Liver (tissue), 9 donors: ENCODE results near the gene ASIC2. TPM values are rescaled to one million over a fixed set of nuclear protein-coding genes. Genes with fewer than 3 reads are reported as not detected.
"Not testable (repeated sequence)": the region's sequence is repeated elsewhere in the genome, so short reads cannot be mapped to it uniquely, and the experiment has no call there.

ENCODE experiments used
- DNase-seq: peaks from one replicate; pipeline ENCODE4 v3.0.0-alpha.2; 2017; ENCODE audit warnings: low spot score
- H3K27ac ChIP-seq, 2 donors: one replicate each; pipeline ENCODE4 v1.7.0; 2013; ENCODE audit warnings: inconsistent platforms in 2 of 2, low read length in 2 of 2, control low read depth in 1 of 2, low read depth in 1 of 2, mild to moderate bottlenecking in 1 of 2
- H3K27me3 ChIP-seq, 4 donors: one replicate each; pipeline versions ENCODE4 v1.6.1 to v1.7.0; 2013; ENCODE audit warnings: low read length in 3 of 4, inconsistent platforms in 1 of 4, mild to moderate bottlenecking in 1 of 4, moderate library complexity in 1 of 4; ENCODE audit not compliant: control insufficient read depth in 4 of 4, insufficient read depth in 4 of 4
- H3K36me3 ChIP-seq, 4 donors: one replicate each; pipeline versions ENCODE4 v1.6.1 to v1.7.0; 2013; ENCODE audit warnings: low read length in 3 of 4, mild to moderate bottlenecking in 3 of 4, low read depth in 1 of 4, moderate library complexity in 1 of 4; ENCODE audit not compliant: control insufficient read depth in 4 of 4, insufficient read depth in 3 of 4
- H3K4me1 ChIP-seq, 4 donors: one replicate each; pipeline versions ENCODE4 v1.6.1 to v1.7.0; 2013; ENCODE audit warnings: low read length in 3 of 4, mild to moderate bottlenecking in 3 of 4, moderate library complexity in 1 of 4; ENCODE audit not compliant: control insufficient read depth in 4 of 4, insufficient read depth in 4 of 4
- H3K4me3 ChIP-seq, 3 donors: one replicate each; pipeline versions ENCODE4 v1.6.1 to v1.7.0; 2013; ENCODE audit warnings: low read length in 3 of 3, control low read depth in 1 of 3, low read depth in 1 of 3, mild to moderate bottlenecking in 1 of 3
- H3K9ac ChIP-seq, 2 donors: one replicate each; pipeline ENCODE4 v1.7.0; 2013; ENCODE audit warnings: low read length in 2 of 2, mild to moderate bottlenecking in 2 of 2, moderate library complexity in 2 of 2, control low read depth in 1 of 2, low read depth in 1 of 2
- H3K9me3 ChIP-seq, 4 donors: one replicate each; pipeline versions ENCODE4 v1.6.1 to v1.7.0; 2013; ENCODE audit warnings: low read length in 3 of 4; ENCODE audit not compliant: control insufficient read depth in 4 of 4
- ATF3 ChIP-seq: IDR thresholded peaks from 2 replicates; pipeline ENCODE4 v1.6.1; 2016; ENCODE audit warnings: antibody characterized with exemption
- EGR1 ChIP-seq, 2 donors: IDR thresholded peaks; 2 replicates each; pipeline ENCODE4 v1.6.1; 2016 to 2018; ENCODE audit warnings: antibody characterized with exemption in 2 of 2, low read depth in 2 of 2
- FOXA2 ChIP-seq: IDR thresholded peaks from 2 replicates; pipeline ENCODE4 v1.6.1; 2016; ENCODE audit warnings: antibody characterized with exemption
- GABPA ChIP-seq, 2 donors: IDR thresholded peaks in 1 of 2; conservative IDR thresholded peaks in 1 of 2; 2 replicates each; pipeline ENCODE4 v1.6.1; 2016; ENCODE audit warnings: antibody characterized with exemption in 2 of 2, mild to moderate bottlenecking in 1 of 2, moderate library complexity in 1 of 2
- HNF4A ChIP-seq, 2 donors: conservative IDR thresholded peaks; 2 replicates each; pipeline ENCODE4 v1.6.1; 2016; ENCODE audit warnings: antibody characterized with exemption in 2 of 2, mild to moderate bottlenecking in 2 of 2
- HNF4G ChIP-seq: IDR thresholded peaks from 2 replicates; pipeline ENCODE4 v1.6.1; 2016; ENCODE audit warnings: antibody characterized with exemption
- MAX ChIP-seq: IDR thresholded peaks from 2 replicates; pipeline ENCODE4 v1.6.1; 2016; ENCODE audit warnings: antibody characterized with exemption
- NR2F2 ChIP-seq: IDR thresholded peaks from 2 replicates; pipeline ENCODE4 v1.6.1; 2016; ENCODE audit warnings: antibody characterized with exemption
- RAD21 ChIP-seq, 2 donors: IDR thresholded peaks; 2 replicates each; pipeline ENCODE4 v1.6.1; 2016; ENCODE audit warnings: antibody characterized with exemption in 2 of 2, mild to moderate bottlenecking in 2 of 2
- REST ChIP-seq: IDR thresholded peaks from 2 replicates; pipeline ENCODE4 v1.6.1; 2016; ENCODE audit warnings: antibody characterized with exemption, mild to moderate bottlenecking
- RXRA ChIP-seq, 2 donors: IDR thresholded peaks; 2 replicates each; pipeline ENCODE4 v1.6.1; 2017 to 2018; ENCODE audit warnings: antibody characterized with exemption in 2 of 2, mild to moderate bottlenecking in 1 of 2
- SP1 ChIP-seq: IDR thresholded peaks from 2 replicates; pipeline ENCODE4 v1.6.1; 2018; ENCODE audit warnings: antibody characterized with exemption, mild to moderate bottlenecking
- TAF1 ChIP-seq: conservative IDR thresholded peaks from 2 replicates; pipeline ENCODE4 v1.6.1; 2016; ENCODE audit warnings: antibody characterized with exemption, mild to moderate bottlenecking
- YY1 ChIP-seq: IDR thresholded peaks from 2 replicates; pipeline ENCODE4 v1.6.1; 2016; ENCODE audit warnings: antibody characterized with exemption, mild to moderate bottlenecking
- WGBS: extraction: QIAGEN DNeasy Blood & Tissue Kit; methylation state at CpG from one replicate; pipeline ENCODE4 v1.1.7; 2013; 5-methylcytosine and 5-hydroxymethylcytosine counted together
- polyA plus RNA-seq, 2 donors: library from polyadenylated mRNA; stranded (reverse) in 1 of 2; unstranded in 1 of 2; fragments of 200-250 nt in 1 of 2; fragments of >200 nt in 1 of 2; fragmentation: Nextera tagmentation in 1 of 2; extraction: Ambion mirVana in 1 of 2; gene quantifications; one replicate each; pipeline versions ENCODE4 v1.2.1 to v1.2.3, GENCODE V29; 2013 to 2015
- total RNA-seq, 2 donors: library from RNA; depleted of rRNA; stranded (reverse); fragments of >200 nt; gene quantifications; one replicate each; pipeline ENCODE4 v1.2.3, GENCODE V29; 2014
- TF ChIP-seq, protein P1 (sequence below): fragments of 150-350 bp; IDR thresholded peaks from 2 replicates; pipeline ENCODE4 v1.5.1; 2017; ENCODE audit warnings: improper control_type of control experiment, low read depth, low read length; ENCODE audit not compliant: missing input control
- donor health status: healthy.
- donor health status: healthy.
- donor health status: healthy.
- donor health status: healthy.
- donor health status: healthy.

Gene ASIC2
- total and polyA plus RNA-seq, 4 donors: under 0.01 TPM; not detected in 3

DNA sequence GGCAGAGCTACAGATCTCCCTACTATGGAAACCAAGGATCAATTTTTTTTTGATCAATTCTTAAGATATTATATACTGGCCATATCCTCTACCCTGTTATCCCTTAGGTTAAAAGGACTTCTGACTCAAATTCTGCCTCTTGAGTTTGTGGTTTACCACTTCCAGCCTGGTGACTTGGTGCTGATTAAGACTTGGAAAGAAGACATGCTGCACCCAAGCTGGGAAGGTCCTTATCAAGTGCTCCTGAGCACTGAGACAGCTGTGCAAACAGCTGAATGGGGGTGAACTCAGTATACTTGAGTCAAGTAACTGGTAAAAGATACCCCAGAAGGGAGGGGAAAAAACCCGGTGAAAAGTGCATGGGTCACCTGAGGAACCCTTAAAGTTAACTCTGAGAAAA lies 321.9 kb downstream of the ASIC2 start:
- Histone ChIP-seq H3K36me3 (no peaks in the 10 kb centered on the region), H3K27ac (no peak overlapping the region), H3K9ac (no peak overlapping the region), H3K27me3 (no peaks in the 10 kb centered on the region), H3K4me1 (no peaks in the 10 kb centered on the region), H3K9me3 (no peaks in the 10 kb centered on the region), H3K4me3 (no peak overlapping the region)
- DNase-seq: no peak
- no peak for TF ChIP-seq SP1
- no peak for TF ChIP-seq TAF1
- TF ChIP-seq, protein P1, sequence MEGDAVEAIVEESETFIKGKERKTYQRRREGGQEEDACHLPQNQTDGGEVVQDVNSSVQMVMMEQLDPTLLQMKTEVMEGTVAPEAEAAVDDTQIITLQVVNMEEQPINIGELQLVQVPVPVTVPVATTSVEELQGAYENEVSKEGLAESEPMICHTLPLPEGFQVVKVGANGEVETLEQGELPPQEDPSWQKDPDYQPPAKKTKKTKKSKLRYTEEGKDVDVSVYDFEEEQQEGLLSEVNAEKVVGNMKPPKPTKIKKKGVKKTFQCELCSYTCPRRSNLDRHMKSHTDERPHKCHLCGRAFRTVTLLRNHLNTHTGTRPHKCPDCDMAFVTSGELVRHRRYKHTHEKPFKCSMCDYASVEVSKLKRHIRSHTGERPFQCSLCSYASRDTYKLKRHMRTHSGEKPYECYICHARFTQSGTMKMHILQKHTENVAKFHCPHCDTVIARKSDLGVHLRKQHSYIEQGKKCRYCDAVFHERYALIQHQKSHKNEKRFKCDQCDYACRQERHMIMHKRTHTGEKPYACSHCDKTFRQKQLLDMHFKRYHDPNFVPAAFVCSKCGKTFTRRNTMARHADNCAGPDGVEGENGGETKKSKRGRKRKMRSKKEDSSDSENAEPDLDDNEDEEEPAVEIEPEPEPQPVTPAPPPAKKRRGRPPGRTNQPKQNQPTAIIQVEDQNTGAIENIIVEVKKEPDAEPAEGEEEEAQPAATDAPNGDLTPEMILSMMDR: no peak
- TF ChIP-seq RAD21 (IDR thresholded peaks at IDR 0.05): no peak
- TF ChIP-seq ATF3: no peak
- no peak for TF ChIP-seq GABPA (IDR thresholded peaks at IDR 0.05 in 1 of 2, conservative IDR thresholded peaks at IDR 0.05 in 1 of 2)
- no peak for TF ChIP-seq EGR1 (IDR thresholded peaks at IDR 0.05; ENCODE audit: low read depth in 2 of 2)
- 59% methylated on average over 1 of the region's 1 CpG for WGBS

DNA sequence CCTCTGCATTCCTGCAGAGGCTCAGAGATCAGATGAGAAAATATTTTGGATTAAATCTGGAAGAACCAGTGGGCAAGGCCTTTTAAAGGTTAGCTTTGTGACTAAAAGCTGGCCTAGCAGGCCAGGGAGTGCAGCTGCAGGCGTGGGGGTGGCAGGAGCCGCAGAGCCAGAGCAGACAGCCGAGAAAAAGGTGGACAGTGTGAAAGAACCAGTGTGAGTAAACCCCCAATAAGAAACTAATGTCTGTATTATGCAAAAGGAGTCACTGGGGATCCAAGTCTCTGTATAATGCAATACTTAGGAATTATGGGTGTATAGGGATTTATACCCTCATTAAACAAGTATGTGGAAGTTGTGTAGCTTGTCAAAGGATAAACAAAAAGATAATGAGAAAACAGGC lies 322.8 kb downstream of the ASIC2 start:
- no peak overlapping the region for H3K27ac ChIP-seq
- no peaks in the 10 kb centered on the region for H3K27me3 ChIP-seq
- no peaks in the 10 kb centered on the region for H3K4me1 ChIP-seq
- H3K9ac ChIP-seq: no peak overlapping the region
- DNase-seq: no peak
- 86% methylated on average over 3 of the region's 3 CpGs for WGBS
- H3K9me3 ChIP-seq: no peaks in the 10 kb centered on the region
- TF ChIP-seq NR2F2 (no peak), ATF3 (no peak), YY1 (no peak), HNF4G (no peak), TAF1 (no peak), REST (no peak), RXRA (IDR thresholded peaks at IDR 0.05) (no peak), HNF4A (conservative IDR thresholded peaks at IDR 0.05) (no peak), SP1 (no peak), GABPA (IDR thresholded peaks at IDR 0.05 in 1 of 2, conservative IDR thresholded peaks at IDR 0.05 in 1 of 2) (no peak), MAX (no peak), FOXA2 (no peak)
- TF ChIP-seq, protein P1: no peak
- H3K4me3 ChIP-seq: no peak overlapping the region
- H3K36me3 ChIP-seq: no peaks in the 10 kb centered on the region

GRCh38 chr17:32969231-32969630 lies 323.9 kb downstream of the ASIC2 start:
- not testable (repeated sequence) for H3K4me3 ChIP-seq, DNase-seq, H3K36me3 ChIP-seq, H3K27me3 ChIP-seq, H3K27ac ChIP-seq, H3K9me3 ChIP-seq, H3K4me1 ChIP-seq, H3K9ac ChIP-seq
- 82% methylated on average over 4 of the region's 4 CpGs for WGBS
